Keratinocyte (primary cell): Measurements from ENCODE around the gene TNS3. TPM values are rescaled to one million over a fixed set of nuclear protein-coding genes. Genes with fewer than 3 reads are reported as not detected.

Experiments used
- DNase-seq: peaks from one replicate; pipeline ENCODE4 v3.0.0-alpha.2; 2011; ENCODE audit warnings: low read depth, missing footprints, low spot score
- FAIRE-seq: peaks from 2 replicates; lab custom pipeline; 2011; peaks lifted over from hg19 to GRCh38; lab: Jason Lieb, UNC
- H2AFZ ChIP-seq: 2 replicates; pipeline ENCODE4 v1.6.0; 2012; ENCODE audit warnings: low read length, control low read depth, inconsistent platforms; ENCODE audit not compliant: control insufficient read depth
- H3K27ac ChIP-seq: 2 replicates; pipeline ENCODE4 v1.5.1; 2011; ENCODE audit warnings: low read length; ENCODE audit not compliant: control insufficient read depth, insufficient read depth
- H3K27me3 ChIP-seq: 3 replicates; pipeline ENCODE4 v1.6.0; 2011; ENCODE audit warnings: low read length; ENCODE audit not compliant: control insufficient read depth, insufficient read depth; ENCODE audit errors: extremely low read depth
- H3K36me3 ChIP-seq, 2 experiments: 2 replicates in 1 of 2; 3 replicates in 1 of 2; pipeline ENCODE4 v1.5.1; 2011; ENCODE audit warnings: low read length in 2 of 2, mild to moderate bottlenecking in 1 of 2; ENCODE audit not compliant: control insufficient read depth in 2 of 2, insufficient read depth in 2 of 2; ENCODE audit errors: extremely low read depth in 1 of 2
- H3K4me1 ChIP-seq: 3 replicates; pipeline ENCODE4 v1.5.1; 2011; ENCODE audit warnings: low read length; ENCODE audit not compliant: control insufficient read depth, insufficient read depth; ENCODE audit errors: extremely low read depth
- H3K4me2 ChIP-seq: 3 replicates; pipeline ENCODE4 v1.6.0; 2011; ENCODE audit warnings: low read depth, low read length; ENCODE audit not compliant: control insufficient read depth, insufficient read depth; ENCODE audit errors: extremely low read depth
- H3K4me3 ChIP-seq, 3 experiments: fragments of 200-600 bp in 1 of 3; sonication (generic) in 1 of 3; 2 replicates in 2 of 3; 3 replicates in 1 of 3; pipeline ENCODE4 v1.5.1; 2011 to 2016; ENCODE audit warnings: low read length in 3 of 3, mild to moderate bottlenecking in 3 of 3, control low read depth in 2 of 3, inconsistent platforms in 1 of 3, low read depth in 1 of 3, mixed read lengths in 1 of 3, mixed run types in 1 of 3, moderate library complexity in 1 of 3; ENCODE audit not compliant: control insufficient read depth in 2 of 3, insufficient read depth in 2 of 3; ENCODE audit errors: extremely low read depth in 1 of 3
- H3K79me2 ChIP-seq: 2 replicates; pipeline ENCODE4 v1.6.0; 2012; ENCODE audit warnings: low read length; ENCODE audit not compliant: control insufficient read depth, insufficient read depth
- H3K9ac ChIP-seq: 3 replicates; pipeline ENCODE4 v1.6.0; 2011; ENCODE audit warnings: low read length; ENCODE audit not compliant: control insufficient read depth, insufficient read depth; ENCODE audit errors: extremely low read depth
- H3K9me1 ChIP-seq: 3 replicates; pipeline ENCODE4 v1.6.0; 2011; ENCODE audit warnings: low read length; ENCODE audit not compliant: control insufficient read depth, insufficient read depth; ENCODE audit errors: extremely low read depth
- H3K9me3 ChIP-seq: 2 replicates; pipeline ENCODE4 v1.5.1; 2012; ENCODE audit warnings: low read depth, low read length; ENCODE audit not compliant: control insufficient read depth
- H4K20me1 ChIP-seq: 3 replicates; pipeline ENCODE4 v1.6.0; 2011; ENCODE audit warnings: low read length; ENCODE audit not compliant: control insufficient read depth, insufficient read depth; ENCODE audit errors: extremely low read depth
- EZH2 ChIP-seq: IDR thresholded peaks from one replicate; pipeline ENCODE4 v1.6.1; 2012; ENCODE audit warnings: inconsistent platforms, mild to moderate bottlenecking, low read length, moderate library complexity
- dilution Hi-C: fragments of 300-500 bp; cut with MboI; formaldehyde crosslinking; loops from one replicate; pipeline ENCODE4 v1.7.0; 2020; ENCODE audit warnings: low sequenced_read_pairs; ENCODE audit not compliant: extremely low pct_ligation_motif_present
- polyA plus RNA-seq, 5 experiments: library from polyadenylated mRNA; depleted of rRNA in 3 of 5; stranded (reverse) in 3 of 5; stranded (forward) in 1 of 5; unstranded in 1 of 5; fragments of >200 nt; gene quantifications; 1 replicate in 1 of 5; 2 replicates in 3 of 5; 3 replicates in 1 of 5; pipeline versions ENCODE4 v1.2.1 to v1.2.3, GENCODE V29; 2011 to 2012; ENCODE audit warnings: missing spikeins in 2 of 5, low read depth in 1 of 5, low replicate concordance in 1 of 5
- TF ChIP-seq, protein P1 (sequence below), 3 experiments: IDR thresholded peaks in 1 of 3; conservative IDR thresholded peaks in 1 of 3; optimal IDR thresholded peaks in 1 of 3; 2 replicates in 2 of 3; 3 replicates in 1 of 3; pipeline versions ENCODE3 to v1.5.1; 2011; ENCODE audit warnings: low read length in 3 of 3, mild to moderate bottlenecking in 3 of 3, moderate library complexity in 2 of 3, control low read depth in 1 of 3, inconsistent platforms in 1 of 3; ENCODE audit not compliant: insufficient read depth in 2 of 3; ENCODE audit errors: extremely low read depth in 1 of 3

Gene TNS3
- polyA plus RNA-seq, 1 donor (not counting 4 experiments of a cell fraction or from before 2014, with no cell fraction given): 3.9 TPM

GRCh38 chr7:47617131-47617530, 35.2 kb upstream of the TNS3 start:
- H2AFZ ChIP-seq: no peak overlapping the region
- no peak overlapping the region for H3K27ac ChIP-seq
- no peak for TF ChIP-seq EZH2
- TF ChIP-seq, protein P1, sequence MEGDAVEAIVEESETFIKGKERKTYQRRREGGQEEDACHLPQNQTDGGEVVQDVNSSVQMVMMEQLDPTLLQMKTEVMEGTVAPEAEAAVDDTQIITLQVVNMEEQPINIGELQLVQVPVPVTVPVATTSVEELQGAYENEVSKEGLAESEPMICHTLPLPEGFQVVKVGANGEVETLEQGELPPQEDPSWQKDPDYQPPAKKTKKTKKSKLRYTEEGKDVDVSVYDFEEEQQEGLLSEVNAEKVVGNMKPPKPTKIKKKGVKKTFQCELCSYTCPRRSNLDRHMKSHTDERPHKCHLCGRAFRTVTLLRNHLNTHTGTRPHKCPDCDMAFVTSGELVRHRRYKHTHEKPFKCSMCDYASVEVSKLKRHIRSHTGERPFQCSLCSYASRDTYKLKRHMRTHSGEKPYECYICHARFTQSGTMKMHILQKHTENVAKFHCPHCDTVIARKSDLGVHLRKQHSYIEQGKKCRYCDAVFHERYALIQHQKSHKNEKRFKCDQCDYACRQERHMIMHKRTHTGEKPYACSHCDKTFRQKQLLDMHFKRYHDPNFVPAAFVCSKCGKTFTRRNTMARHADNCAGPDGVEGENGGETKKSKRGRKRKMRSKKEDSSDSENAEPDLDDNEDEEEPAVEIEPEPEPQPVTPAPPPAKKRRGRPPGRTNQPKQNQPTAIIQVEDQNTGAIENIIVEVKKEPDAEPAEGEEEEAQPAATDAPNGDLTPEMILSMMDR (optimal IDR thresholded peaks at IDR 0.05 in 1 of 3, IDR thresholded peaks at IDR 0.05 in 1 of 3, conservative IDR thresholded peaks at IDR 0.05 in 1 of 3; ENCODE audit: extremely low read depth in 1 of 3, insufficient read depth in 2 of 3, low read length in 3 of 3): no peak
- dilution Hi-C loops: no loop called here
- no peaks in the 10 kb centered on the region for H3K27me3 ChIP-seq
- FAIRE-seq (no peak), DNase-seq (no peak)
- no peaks in the 10 kb centered on the region for H3K9me1 ChIP-seq
- no peak overlapping the region for H3K4me2 ChIP-seq
- H3K36me3 ChIP-seq: no peaks in the 10 kb centered on the region
- H4K20me1 ChIP-seq: no peaks in the 10 kb centered on the region
- H3K9ac ChIP-seq: no peak overlapping the region
- no peaks in the 10 kb centered on the region for H3K9me3 ChIP-seq
- H3K4me3 ChIP-seq: no peak overlapping the region
- no peaks in the 10 kb centered on the region for H3K4me1 ChIP-seq
- H3K79me2 ChIP-seq: no peaks in the 10 kb centered on the region

GRCh38 chr7:47614450-47614849, 32.5 kb upstream of the TNS3 start:
- H2AFZ ChIP-seq: no peak overlapping the region
- FAIRE-seq: no peak
- H3K27ac ChIP-seq: no peak overlapping the region
- H3K9ac ChIP-seq: no peak overlapping the region
- no peaks in the 10 kb centered on the region for H3K79me2 ChIP-seq
- H4K20me1 ChIP-seq: no peaks in the 10 kb centered on the region
- dilution Hi-C loops: no loop called here
- no peaks in the 10 kb centered on the region for H3K4me1 ChIP-seq
- H3K4me2 ChIP-seq: no peak overlapping the region
- no peaks in the 10 kb centered on the region for H3K27me3 ChIP-seq
- no peaks in the 10 kb centered on the region for H3K36me3 ChIP-seq
- TF ChIP-seq, protein P1 (optimal IDR thresholded peaks at IDR 0.05 in 1 of 3, IDR thresholded peaks at IDR 0.05 in 1 of 3, conservative IDR thresholded peaks at IDR 0.05 in 1 of 3; ENCODE audit: extremely low read depth in 1 of 3, insufficient read depth in 2 of 3, low read length in 3 of 3): no peak
- TF ChIP-seq EZH2: no peak
- H3K9me3 ChIP-seq: no peaks in the 10 kb centered on the region
- H3K9me1 ChIP-seq: no peaks in the 10 kb centered on the region
- H3K4me3 ChIP-seq: no peak overlapping the region
- no peak for DNase-seq
